LNCAP (cell line): ENCODE data around the gene KLHL15.

Source experiments
- CTCF ChIP-seq: fragments of 450-650 bp; IDR thresholded peaks from 2 replicates; pipeline ENCODE4 v1.5.1; 2017; ENCODE audit warnings: mild to moderate bottlenecking

The KLHL15 gene

GRCh38 chrX:24020306-24020876 lies 6.6 kb downstream of the KLHL15 start:
- no peak for TF ChIP-seq CTCF

DNA sequence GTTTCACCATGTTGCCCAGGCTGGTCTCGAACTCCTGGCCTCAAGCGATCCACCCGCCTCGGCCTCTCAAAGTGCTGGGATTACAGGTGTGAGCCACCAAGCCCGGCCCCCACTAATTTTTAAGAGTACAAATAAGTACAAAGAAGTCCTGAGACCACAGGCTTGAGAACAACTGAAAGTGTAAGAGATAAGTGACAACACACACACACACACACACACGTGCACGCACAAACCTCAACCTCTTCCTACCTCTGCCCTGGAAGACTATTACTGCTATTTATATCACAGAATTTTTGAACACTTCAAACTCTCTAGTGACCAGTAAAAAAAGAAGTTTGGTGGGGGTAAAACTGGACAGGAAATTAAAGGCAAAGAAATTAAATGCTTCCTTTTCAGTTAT lies 7.5 kb downstream of the KLHL15 start:
- no peak for TF ChIP-seq CTCF

DNA sequence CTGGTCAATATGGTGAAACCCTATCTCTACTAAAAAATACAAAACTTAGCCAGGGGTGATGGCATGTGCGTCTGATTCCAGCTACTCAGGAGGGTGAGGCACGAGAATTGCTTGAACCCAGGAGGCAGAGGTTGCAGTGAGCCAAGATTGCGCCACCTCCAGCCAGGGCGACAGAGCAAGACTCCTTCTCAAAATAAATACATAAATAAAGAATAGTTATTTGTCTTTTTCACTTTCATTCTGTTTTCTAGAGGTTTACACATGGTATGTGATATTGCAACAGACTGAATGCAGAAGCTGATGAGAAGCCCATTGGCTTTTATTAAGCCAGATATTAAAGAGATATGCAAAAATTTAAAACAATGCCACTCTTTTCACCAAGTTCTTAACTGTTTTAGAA lies 8.2 kb downstream of the KLHL15 start:
- TF ChIP-seq CTCF: no peak

- no peak for TF ChIP-seq CTCF
Observed at GRCh38 chrX:24017674-24018073, 9.3 kb downstream of the KLHL15 start.

DNA sequence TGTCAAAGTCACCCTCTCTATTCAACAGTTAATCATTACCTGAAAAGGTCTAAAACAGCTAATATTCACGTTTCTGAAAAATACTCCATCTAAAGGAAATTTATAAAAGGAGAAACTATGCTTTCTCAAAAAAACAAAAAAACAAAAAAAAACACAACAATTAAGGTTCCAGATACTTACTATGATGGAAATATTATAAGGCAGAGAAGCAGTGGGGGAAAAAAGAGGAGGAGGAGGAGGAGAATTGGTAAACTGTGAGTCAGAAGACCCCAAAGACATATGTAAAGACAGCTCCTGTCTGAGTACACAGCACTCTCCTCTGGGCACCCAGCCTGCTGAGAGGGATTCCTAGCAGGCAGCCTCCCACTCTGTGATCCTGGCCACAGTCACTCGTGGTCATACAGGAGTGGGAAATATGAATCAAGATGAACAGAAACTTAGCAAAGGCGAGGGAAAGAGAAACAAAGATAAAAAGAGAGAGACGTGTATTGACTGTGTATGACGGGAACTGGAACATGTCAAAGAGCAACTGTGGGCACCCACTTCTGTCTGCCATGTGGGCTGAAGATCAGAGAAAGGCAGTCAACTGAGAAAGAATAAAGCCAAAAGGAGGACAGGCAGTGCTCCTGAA lies 12.5 kb downstream of the KLHL15 start:
- TF ChIP-seq CTCF: no peak

DNA sequence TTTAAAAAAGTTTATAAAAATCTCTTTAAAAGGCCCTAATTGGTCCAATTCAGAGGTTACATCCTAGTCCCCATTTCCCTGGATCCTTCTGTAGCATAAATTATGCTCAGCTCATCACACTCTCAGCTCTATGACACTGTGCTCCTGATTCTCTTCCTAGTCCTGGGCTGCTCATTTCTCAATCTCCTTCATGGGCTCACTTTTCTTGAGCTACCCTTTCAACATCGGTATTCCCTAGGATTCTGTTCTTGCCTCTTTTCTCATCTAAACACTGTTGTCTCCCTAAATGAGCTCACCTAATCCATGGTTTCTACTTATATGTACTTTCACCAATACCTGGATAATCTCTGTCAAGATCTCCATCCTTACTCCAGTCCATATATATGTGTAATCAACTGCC lies 14.7 kb downstream of the KLHL15 start:
- TF ChIP-seq CTCF: no peak

DNA sequence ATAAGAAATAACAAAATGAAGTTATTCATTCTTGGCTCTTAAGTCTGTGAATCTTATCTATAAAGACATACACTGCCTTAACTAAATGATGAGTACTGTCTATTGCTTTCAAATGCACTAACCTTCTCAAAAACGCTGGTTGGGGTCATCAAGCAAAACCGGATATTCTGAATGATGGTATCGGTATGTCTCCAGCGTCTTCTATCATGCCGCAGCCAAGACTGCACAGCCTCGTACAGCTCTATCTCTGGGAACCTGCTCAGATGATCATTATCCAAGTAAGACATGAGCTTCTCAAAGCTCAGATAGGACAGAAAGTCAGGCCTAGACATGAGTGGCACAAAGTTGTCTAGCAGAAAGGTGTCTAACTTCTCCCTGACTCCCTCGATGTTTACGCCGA lies 21.1 kb downstream of the KLHL15 start:
- TF ChIP-seq CTCF: no peak

GRCh38 chrX:24005028-24005427 lies 22.0 kb downstream of the KLHL15 start:
- TF ChIP-seq CTCF: no peak
